ENCODE measurements around the gene PRR7. TPM values are rescaled to one million over a fixed set of nuclear protein-coding genes. Genes with fewer than 3 reads are reported as not detected.

Gene PRR7
- total and polyA plus RNA-seq, 2 of the 13 experiments (the other 11 are each of a cell fraction or from before 2014, with no cell fraction given) = 4.8 to 5.0 TPM

- TF ChIP-seq PRMT3 (CRISPR knock-in tag; IDR thresholded peaks at IDR 0.05; ENCODE audit: borderline replicate concordance, low read depth) = no peak
- no peak for TF ChIP-seq TRIM24 (CRISPR knock-in tag; IDR thresholded peaks at IDR 0.05)
- TF ChIP-seq ZNF773 (CRISPR knock-in tag; IDR thresholded peaks at IDR 0.05; ENCODE audit: borderline replicate concordance) = no peak
- 0 out of 2 replicates have a peak, but pooled peaks have one; percentile 68 for TF ChIP-seq KLF6 (CRISPR knock-in tag; IDR thresholded peaks at IDR 0.05)
- TF ChIP-seq, protein P1, sequence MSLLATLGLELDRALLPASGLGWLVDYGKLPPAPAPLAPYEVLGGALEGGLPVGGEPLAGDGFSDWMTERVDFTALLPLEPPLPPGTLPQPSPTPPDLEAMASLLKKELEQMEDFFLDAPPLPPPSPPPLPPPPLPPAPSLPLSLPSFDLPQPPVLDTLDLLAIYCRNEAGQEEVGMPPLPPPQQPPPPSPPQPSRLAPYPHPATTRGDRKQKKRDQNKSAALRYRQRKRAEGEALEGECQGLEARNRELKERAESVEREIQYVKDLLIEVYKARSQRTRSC (CRISPR knock-in tag; IDR thresholded peaks at IDR 0.05; ENCODE audit: low read depth) = no peak
- 0 out of 2 replicates have a peak, but pooled peaks have one; percentile 38 for TF ChIP-seq GLI4 (CRISPR knock-in tag; IDR thresholded peaks at IDR 0.05; ENCODE audit: borderline replicate concordance)
- TF ChIP-seq IKZF4 (CRISPR knock-in tag; IDR thresholded peaks at IDR 0.05; ENCODE audit: borderline replicate concordance, low read depth, not compliant biosample characterization) = no peak
- TF ChIP-seq AGO2 (optimal IDR thresholded peaks at IDR 0.05; ENCODE audit: low read depth, low read length) = peak; percentile 87
- TF ChIP-seq CCAR2 (optimal IDR thresholded peaks at IDR 0.05; ENCODE audit: low read depth, low read length) = no peak
- peak; percentile 77 for TF ChIP-seq TFAP4 (IDR thresholded peaks at IDR 0.05; ENCODE audit: borderline replicate concordance, low read depth)
- no peak for TF ChIP-seq RFX1 (IDR thresholded peaks at IDR 0.05)
- no peak for TF ChIP-seq PLRG1 (conservative IDR thresholded peaks at IDR 0.05)
- no peak for TF ChIP-seq ZNF577 (CRISPR knock-in tag; IDR thresholded peaks at IDR 0.05; ENCODE audit: borderline replicate concordance, low read depth)
- no peak for TF ChIP-seq THYN1 (CRISPR knock-in tag; IDR thresholded peaks at IDR 0.05; ENCODE audit: borderline replicate concordance, low read depth)
- no peak for TF ChIP-seq SMAD1 (CRISPR knock-in tag; IDR thresholded peaks at IDR 0.05; ENCODE audit: borderline replicate concordance, low read depth)
- no peak for TF ChIP-seq ZFP36 (IDR thresholded peaks at IDR 0.05; ENCODE audit: borderline replicate concordance, low read depth, low read length, partially characterized antibody)
- no peak for TF ChIP-seq ARNT2 (CRISPR knock-in tag; IDR thresholded peaks at IDR 0.05; ENCODE audit: low read depth)
- TF ChIP-seq HES4 (CRISPR knock-in tag; IDR thresholded peaks at IDR 0.05; ENCODE audit: borderline replicate concordance) = 0 out of 2 replicates have a peak, but pooled peaks have one; percentile 38
- TF ChIP-seq PHF8 (CRISPR knock-in tag; IDR thresholded peaks at IDR 0.05) = peak; percentile 84
- no peak for TF ChIP-seq JARID2 (CRISPR knock-in tag; IDR thresholded peaks at IDR 0.05; ENCODE audit: insufficient replicate concordance)
- TF ChIP-seq PBX3 (CRISPR knock-in tag; IDR thresholded peaks at IDR 0.05; ENCODE audit: borderline replicate concordance) = peak; percentile 70; the same call in 1 of the 2 replicates
- TF ChIP-seq, protein P2, sequence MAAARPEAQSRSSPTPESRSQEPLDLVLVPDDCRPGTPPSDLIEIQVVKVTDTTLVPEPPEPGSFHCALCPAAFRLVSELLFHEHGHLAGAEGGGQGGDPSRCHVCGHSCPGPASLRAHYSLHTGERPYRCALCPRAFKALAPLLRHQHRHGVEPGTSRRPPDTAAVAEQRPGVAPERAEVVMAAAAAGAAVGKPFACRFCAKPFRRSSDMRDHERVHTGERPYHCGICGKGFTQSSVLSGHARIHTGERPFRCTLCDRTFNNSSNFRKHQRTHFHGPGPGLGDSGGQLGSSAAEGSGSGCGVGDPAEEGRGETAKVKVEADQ (CRISPR knock-in tag; IDR thresholded peaks at IDR 0.05; ENCODE audit: borderline replicate concordance) = no peak; the same call in 1 of the 2 replicates
- no peak for TF ChIP-seq IRF2 (CRISPR knock-in tag; IDR thresholded peaks at IDR 0.05)
- no peak for TF ChIP-seq ZNF720 (CRISPR knock-in tag; IDR thresholded peaks at IDR 0.05)
- no peak for TF ChIP-seq AKAP8 (CRISPR knock-in tag; IDR thresholded peaks at IDR 0.05)
Measured at GRCh38 chr5:177425801-177426565, 20.6 kb upstream of the PRR7 start (continued).

All from HepG2 (cell line).